Nephron (organoid): ENCODE data around the gene CNOT1.
A peak's percentile ranks its signal among the peaks of the same experiment; 100 is the strongest.

Source experiments
- H3K27ac Mint-ChIP-seq, 3 experiments: 2 replicates each; pipeline ENCODE4 v1.8.0; 2020; ENCODE audit warnings: mixed read lengths in 3 of 3, mild to moderate bottlenecking in 2 of 3, moderate library complexity in 1 of 3
- H3K27me3 Mint-ChIP-seq: 2 replicates; pipeline ENCODE4 v1.8.0; 2021; ENCODE audit warnings: low read depth, mild to moderate bottlenecking, moderate library complexity, mixed read lengths
- H3K36me3 Mint-ChIP-seq: 2 replicates; pipeline ENCODE4 v1.8.0; 2020; ENCODE audit warnings: low read depth, mixed read lengths
- H3K4me1 Mint-ChIP-seq: 2 replicates; pipeline ENCODE4 v1.8.0; 2020; ENCODE audit warnings: mixed read lengths
- H3K4me3 Mint-ChIP-seq, 3 experiments: 2 replicates each; pipeline ENCODE4 v1.8.0; 2020; ENCODE audit warnings: mild to moderate bottlenecking in 3 of 3, mixed read lengths in 3 of 3, moderate library complexity in 2 of 3
- H3K9me3 Mint-ChIP-seq: 2 replicates; pipeline ENCODE4 v1.8.0; 2020; ENCODE audit warnings: mixed read lengths
- CTCF ChIP-seq, 3 experiments: fragments of 200-600 bp; sonication (generic); IDR thresholded peaks; one replicate each; pipeline ENCODE4 v1.5.0; 2021; ENCODE audit warnings: antibody characterized with exemption in 3 of 3; ENCODE audit not compliant: unreplicated experiment in 3 of 3

The CNOT1 gene

GRCh38 chr16:58499092-58499511 lies 130.5 kb downstream of the CNOT1 start:
- Mint-ChIP-seq H3K4me1 (peaks cover 14% of the 10 kb centered on the region), H3K27me3 (peaks cover 29% of the 10 kb centered on the region), H3K27ac (no peak overlapping the region), H3K4me3 (no peak overlapping the region), H3K9me3 (no peaks in the 10 kb centered on the region), H3K36me3 (no peaks in the 10 kb centered on the region)
- TF ChIP-seq CTCF (IDR thresholded peaks at IDR 0.05; ENCODE audit: unreplicated experiment in 3 of 3) = no peak

GRCh38 chr16:58498341-58499091 lies 131.1 kb downstream of the CNOT1 start:
- H3K9me3 Mint-ChIP-seq = no peaks in the 10 kb centered on the region
- no peak overlapping the region for H3K4me3 Mint-ChIP-seq
- no peak for TF ChIP-seq CTCF (IDR thresholded peaks at IDR 0.05; ENCODE audit: unreplicated experiment in 3 of 3)
- no peaks in the 10 kb centered on the region for H3K36me3 Mint-ChIP-seq
- peaks cover 14% of the 10 kb centered on the region for H3K4me1 Mint-ChIP-seq
- H3K27me3 Mint-ChIP-seq = peaks cover 32% of the 10 kb centered on the region
- no peak overlapping the region for H3K27ac Mint-ChIP-seq

GRCh38 chr16:58497935-58498334 lies 131.7 kb downstream of the CNOT1 start:
- Mint-ChIP-seq H3K27ac (no peak overlapping the region), H3K4me1 (peaks cover 18% of the 10 kb centered on the region), H3K27me3 (peaks cover 38% of the 10 kb centered on the region), H3K9me3 (no peaks in the 10 kb centered on the region), H3K36me3 (no peaks in the 10 kb centered on the region), H3K4me3 (no peak overlapping the region)
- no peak for TF ChIP-seq CTCF (IDR thresholded peaks at IDR 0.05; ENCODE audit: unreplicated experiment in 3 of 3)

- H3K27me3 Mint-ChIP-seq = peaks cover 36% of the 10 kb centered on the region
- no peak for TF ChIP-seq CTCF (IDR thresholded peaks at IDR 0.05; ENCODE audit: unreplicated experiment in 3 of 3)
- H3K9me3 Mint-ChIP-seq = no peaks in the 10 kb centered on the region
- no peak overlapping the region for H3K27ac Mint-ChIP-seq
- H3K4me3 Mint-ChIP-seq = no peak overlapping the region
- H3K36me3 Mint-ChIP-seq = no peaks in the 10 kb centered on the region
- H3K4me1 Mint-ChIP-seq = peaks cover 23% of the 10 kb centered on the region
These were observed 132.2 kb downstream of the CNOT1 start for GRCh38 chr16:58497468-58497867.

- peak overlapping the region; percentile 78 to 90 (median 87) for H3K27ac Mint-ChIP-seq
- no peaks in the 10 kb centered on the region for H3K36me3 Mint-ChIP-seq
- peak overlapping the region; percentile 21 to 54 (median 47) for H3K4me3 Mint-ChIP-seq
- peaks cover 32% of the 10 kb centered on the region for H3K27me3 Mint-ChIP-seq
- H3K4me1 Mint-ChIP-seq = peaks cover 23% of the 10 kb centered on the region
- H3K9me3 Mint-ChIP-seq = no peaks in the 10 kb centered on the region
- TF ChIP-seq CTCF (IDR thresholded peaks at IDR 0.05; ENCODE audit: unreplicated experiment in 3 of 3) = no peak
These were observed 133.9 kb downstream of the CNOT1 start for GRCh38 chr16:58495521-58496331.
